Adrenal gland (tissue), 5 donors: ENCODE data around the gene DNAJC5.

Source experiments
- POLR2A ChIP-seq, 2 donors: fragments of 450-650 bp; IDR thresholded peaks; one replicate each; pipeline ENCODE4 v1.6.1; 2017; ENCODE audit warnings: antibody characterized with exemption in 2 of 2, mild to moderate bottlenecking in 2 of 2, moderate library complexity in 1 of 2
- TF ChIP-seq, protein P1 (sequence below), 6 experiments: fragments of 450-650 bp in 4 of 6; fragments of 200-600 bp in 2 of 6; sonication (generic) in 1 of 6; IDR thresholded peaks; 1 replicate in 5 of 6; 2 replicates in 1 of 6; pipeline versions ENCODE4 v1.5.1 to v1.8.0; 2016 to 2021; ENCODE audit warnings: antibody characterized with exemption in 6 of 6, mild to moderate bottlenecking in 2 of 6, moderate library complexity in 1 of 6
- donor health status: DM: no; HTN: no; CAD: no.

DNA sequence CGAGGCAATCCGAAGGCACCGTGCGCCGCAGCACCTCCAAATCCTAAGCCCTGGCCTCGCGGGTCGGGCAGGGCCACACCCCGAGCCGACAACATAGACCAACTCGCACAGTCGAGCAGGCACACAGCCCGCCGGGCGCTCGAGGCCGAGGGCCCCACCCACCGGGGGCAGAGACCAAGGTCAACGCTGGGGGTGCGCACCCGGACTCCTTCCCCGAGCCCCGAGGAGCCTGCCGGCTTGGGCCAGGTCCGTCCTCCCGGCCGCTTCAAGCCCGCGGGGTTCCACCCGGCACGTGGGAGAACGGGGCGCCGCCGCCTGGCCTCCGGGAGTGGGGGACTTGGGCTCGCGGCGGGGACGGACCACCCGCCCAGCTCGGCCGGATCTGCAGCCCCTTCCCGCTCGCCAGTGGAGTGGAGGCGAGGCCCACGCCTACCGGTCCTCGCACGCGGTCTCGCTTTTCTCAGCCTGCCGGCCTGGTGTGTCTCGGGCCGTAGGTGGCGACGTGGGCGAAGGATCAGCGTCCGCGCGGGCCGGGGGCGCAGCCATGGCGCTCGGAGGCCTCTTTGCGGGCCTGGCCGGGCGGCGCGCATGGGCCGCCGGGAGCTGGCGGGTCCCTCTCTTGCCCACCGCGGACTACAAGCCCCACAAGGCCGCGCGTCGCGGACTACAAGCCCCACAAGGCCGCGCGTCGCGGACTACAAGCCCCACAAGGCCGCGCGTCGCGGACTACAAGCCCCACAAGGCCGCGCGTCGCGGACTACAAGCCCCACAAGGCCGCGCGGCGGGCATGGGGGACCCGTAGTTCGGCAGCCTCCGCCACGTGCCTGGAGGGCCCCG, 61.1 kb downstream of the DNAJC5 start, which contains the start of gene UCKL1:
- TF ChIP-seq, protein P1, sequence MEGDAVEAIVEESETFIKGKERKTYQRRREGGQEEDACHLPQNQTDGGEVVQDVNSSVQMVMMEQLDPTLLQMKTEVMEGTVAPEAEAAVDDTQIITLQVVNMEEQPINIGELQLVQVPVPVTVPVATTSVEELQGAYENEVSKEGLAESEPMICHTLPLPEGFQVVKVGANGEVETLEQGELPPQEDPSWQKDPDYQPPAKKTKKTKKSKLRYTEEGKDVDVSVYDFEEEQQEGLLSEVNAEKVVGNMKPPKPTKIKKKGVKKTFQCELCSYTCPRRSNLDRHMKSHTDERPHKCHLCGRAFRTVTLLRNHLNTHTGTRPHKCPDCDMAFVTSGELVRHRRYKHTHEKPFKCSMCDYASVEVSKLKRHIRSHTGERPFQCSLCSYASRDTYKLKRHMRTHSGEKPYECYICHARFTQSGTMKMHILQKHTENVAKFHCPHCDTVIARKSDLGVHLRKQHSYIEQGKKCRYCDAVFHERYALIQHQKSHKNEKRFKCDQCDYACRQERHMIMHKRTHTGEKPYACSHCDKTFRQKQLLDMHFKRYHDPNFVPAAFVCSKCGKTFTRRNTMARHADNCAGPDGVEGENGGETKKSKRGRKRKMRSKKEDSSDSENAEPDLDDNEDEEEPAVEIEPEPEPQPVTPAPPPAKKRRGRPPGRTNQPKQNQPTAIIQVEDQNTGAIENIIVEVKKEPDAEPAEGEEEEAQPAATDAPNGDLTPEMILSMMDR (IDR thresholded peaks at IDR 0.05) = peak in 1 of 6 experiments; percentile 1
- TF ChIP-seq POLR2A (IDR thresholded peaks at IDR 0.05) = peak; percentile 63 to 75
